HL-60 (cell line): Measurements from ENCODE around the gene PDE6D.

Experiments used
- CTCF ChIP-seq: IDR thresholded peaks from one replicate; pipeline ENCODE4 v1.5.1; 2011; ENCODE audit warnings: low read length, control low read depth, inconsistent platforms; ENCODE audit not compliant: insufficient read depth
- GABPA ChIP-seq: IDR thresholded peaks from 2 replicates; pipeline ENCODE4 v1.6.1; 2012; ENCODE audit warnings: low read depth
- POLR2AphosphoS5 ChIP-seq: IDR thresholded peaks from 2 replicates; pipeline ENCODE4 v1.6.1; 2012; ENCODE audit warnings: low read depth
- REST ChIP-seq: IDR thresholded peaks from 2 replicates; pipeline ENCODE4 v1.6.1; 2012; ENCODE audit warnings: low read depth; ENCODE audit not compliant: insufficient replicate concordance
- SPI1 ChIP-seq: IDR thresholded peaks from 2 replicates; pipeline ENCODE4 v1.6.1; 2012; ENCODE audit warnings: low read depth, mild to moderate bottlenecking, borderline replicate concordance

GRCh38 chr2:231720987-231721966 lies 59.8 kb downstream of the PDE6D start:
- TF ChIP-seq CTCF = no peak
- no peak for TF ChIP-seq REST
- TF ChIP-seq SPI1 = no peak
- no peak for TF ChIP-seq POLR2AphosphoS5
- TF ChIP-seq GABPA = no peak
